ENCODE measurements around the gene CLEC4A. TPM values are rescaled to one million over a fixed set of nuclear protein-coding genes. Genes with fewer than 3 reads are reported as not detected.
"Not testable (repeated sequence)": the region's sequence is repeated elsewhere in the genome, so short reads cannot be mapped to it uniquely, and the experiment has no call there.

CLEC4A gene
- total RNA-seq, result 1.4 TPM in 1 of 2 replicates, not detected in the other
- polyA plus RNA-seq (2012), result 0.62 TPM

DNA sequence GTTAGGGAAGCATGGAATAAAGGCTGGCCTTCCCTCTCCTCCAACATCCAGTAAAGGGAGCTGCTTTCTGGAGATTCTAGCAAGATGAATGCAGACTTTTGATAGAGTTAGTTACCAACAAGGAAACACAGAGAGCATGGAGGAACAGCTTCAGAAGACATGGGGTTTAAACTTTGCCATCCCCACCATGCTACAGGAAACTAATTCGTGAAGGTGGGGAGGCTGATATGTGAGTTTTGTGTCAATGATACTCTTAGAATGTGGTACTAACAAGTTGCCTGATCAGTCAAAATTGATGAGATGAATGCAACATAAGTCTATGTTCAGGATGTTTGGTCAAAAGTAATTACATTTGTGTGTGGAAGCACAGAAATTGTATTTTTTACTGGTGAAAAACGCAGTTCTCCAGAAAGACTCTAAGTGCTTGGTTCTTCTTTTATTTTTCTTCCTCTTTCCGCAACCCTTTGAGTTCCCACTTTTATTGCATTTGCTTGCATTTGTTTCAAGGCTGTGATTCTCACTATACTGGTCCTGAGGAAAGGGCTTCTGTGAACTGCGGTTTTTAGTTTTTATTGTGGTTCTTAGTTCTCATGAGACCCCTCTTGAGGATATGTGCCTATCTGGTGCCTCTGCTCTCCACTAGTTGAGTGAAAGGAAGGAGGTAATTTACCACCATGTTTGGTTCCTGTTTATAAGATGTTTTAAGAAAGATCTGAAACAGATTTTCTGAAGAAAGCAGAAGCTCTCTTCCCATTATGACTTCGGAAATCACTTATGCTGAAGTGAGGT, at the start of gene CLEC4A:
CLEC4A (plus strand) TSS at position 494 of the 789 bp plus-strand sequence; CDS start at position 756, 262 bp downstream.
- DNase-seq (ENCODE audit: low read depth), result no peak

DNA sequence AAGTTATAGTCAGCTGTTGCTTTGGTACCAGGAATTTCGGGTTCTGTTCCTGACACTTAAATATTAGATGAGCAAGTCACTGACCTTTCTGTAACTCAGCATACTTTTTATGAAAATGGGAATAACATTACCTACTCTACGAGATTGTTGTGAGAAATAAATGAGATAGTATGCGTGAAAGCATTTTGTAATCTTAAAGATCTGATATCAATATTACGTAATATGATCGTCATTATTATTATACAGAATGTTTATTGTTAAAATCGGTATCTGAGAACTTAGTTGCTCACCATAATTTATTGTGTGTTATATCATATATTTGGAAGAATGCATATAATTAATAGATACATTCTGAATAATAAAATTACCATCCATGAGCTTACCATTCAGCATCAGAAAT, 47.5 kb upstream of the CLEC4A start:
- no peak for DNase-seq (ENCODE audit: low read depth)

DNA sequence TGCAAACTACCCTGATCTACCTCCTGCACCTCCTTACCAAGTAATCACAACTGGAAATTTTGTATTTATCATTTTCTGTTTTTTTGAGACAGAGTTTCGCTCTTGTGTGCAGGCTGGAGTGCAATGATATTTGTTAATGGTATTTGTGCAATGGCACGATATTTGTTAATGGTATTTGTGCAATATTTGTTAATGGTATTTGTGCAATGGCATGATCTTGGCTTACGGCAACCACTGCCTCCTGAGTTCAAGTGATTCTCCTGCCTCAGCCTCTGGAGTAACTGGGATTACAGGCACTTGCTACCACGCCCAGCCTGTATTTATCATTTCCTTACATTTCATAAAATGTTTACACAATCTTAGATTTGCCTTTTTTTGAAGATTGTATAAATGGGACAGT, 47.1 kb upstream of the CLEC4A start:
- DNase-seq (ENCODE audit: low read depth), result no peak

DNA sequence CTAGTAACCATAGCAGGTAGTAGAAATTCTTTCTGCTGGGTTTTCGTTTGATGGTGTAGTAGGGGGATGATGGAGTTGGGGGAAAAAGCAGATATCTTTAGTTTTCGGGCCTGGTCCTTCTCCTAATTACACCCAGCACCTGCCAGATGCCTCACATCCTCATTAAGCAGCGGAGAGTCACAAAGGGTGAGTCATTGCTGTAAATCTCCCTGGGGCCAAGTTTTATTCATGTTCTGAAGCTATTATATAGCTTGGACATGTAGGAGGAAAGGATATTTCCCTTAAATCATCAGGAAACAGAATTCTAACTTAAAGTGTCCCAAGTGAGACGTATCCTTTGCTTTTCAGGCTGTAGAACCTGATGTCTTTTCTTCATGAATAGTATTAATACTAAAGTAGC, 46.2 kb upstream of the CLEC4A start:
- peak; percentile 26 for DNase-seq (ENCODE audit: low read depth)

DNA sequence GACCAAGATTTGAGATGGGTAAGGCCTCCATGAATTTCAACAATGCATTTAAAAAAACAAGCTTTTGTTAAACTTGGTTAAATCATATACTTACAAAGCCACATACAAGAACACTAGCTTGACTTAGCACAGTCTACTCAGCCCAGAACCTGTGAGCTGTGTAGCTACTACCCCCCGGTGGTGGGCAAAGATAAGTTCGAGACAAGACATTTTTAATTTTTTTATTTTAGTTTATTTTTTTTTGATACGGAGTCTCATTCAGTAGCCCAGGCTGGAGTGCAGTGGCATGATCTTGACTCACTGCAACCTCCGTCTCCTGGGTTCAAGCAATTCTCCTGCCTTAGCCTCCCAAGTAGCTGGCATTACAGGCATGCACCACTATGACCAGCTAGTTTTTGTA, 45.0 kb upstream of the CLEC4A start:
- DNase-seq (ENCODE audit: low read depth), result peak; percentile 58

DNA sequence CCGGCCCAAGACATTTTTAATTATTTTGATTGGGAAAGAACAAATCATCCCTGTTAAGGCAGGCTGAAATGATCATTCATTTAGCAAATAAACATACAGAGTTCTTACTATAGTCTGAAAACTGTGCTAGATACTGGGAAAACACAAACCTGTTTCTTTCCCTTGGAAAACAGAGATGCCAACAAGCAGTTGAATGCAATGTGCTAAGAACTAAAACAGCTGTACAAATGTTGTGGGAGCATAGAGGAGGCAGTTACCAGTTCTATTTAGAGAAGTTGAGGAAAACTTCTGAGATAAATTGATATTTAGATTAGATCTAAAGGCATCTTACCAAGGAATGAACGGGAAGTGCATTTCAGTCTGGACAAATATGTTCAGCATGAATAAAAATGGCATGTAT, 44.5 kb upstream of the CLEC4A start:
- peak; percentile 46 for DNase-seq (ENCODE audit: low read depth)

DNA sequence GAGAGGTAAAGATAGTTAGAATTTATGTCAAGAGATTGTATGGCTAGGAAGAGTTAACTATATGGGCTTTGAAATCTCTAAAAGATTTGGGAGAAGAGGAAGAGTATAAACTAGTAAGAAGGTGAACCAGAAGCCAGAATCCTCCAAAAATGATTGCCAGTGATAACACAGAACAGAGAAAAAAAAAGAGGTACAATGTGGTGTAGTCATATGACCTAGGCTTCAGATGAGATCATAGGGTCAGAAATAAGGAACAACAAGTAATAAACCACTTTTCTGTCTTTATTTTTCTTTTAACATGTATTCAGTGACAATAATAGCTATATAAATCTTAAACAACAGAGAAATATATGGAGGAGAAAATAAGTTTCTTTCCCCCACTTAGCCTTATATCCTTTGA, 43.3 kb upstream of the CLEC4A start:
- DNase-seq (ENCODE audit: low read depth), result no peak

DNA sequence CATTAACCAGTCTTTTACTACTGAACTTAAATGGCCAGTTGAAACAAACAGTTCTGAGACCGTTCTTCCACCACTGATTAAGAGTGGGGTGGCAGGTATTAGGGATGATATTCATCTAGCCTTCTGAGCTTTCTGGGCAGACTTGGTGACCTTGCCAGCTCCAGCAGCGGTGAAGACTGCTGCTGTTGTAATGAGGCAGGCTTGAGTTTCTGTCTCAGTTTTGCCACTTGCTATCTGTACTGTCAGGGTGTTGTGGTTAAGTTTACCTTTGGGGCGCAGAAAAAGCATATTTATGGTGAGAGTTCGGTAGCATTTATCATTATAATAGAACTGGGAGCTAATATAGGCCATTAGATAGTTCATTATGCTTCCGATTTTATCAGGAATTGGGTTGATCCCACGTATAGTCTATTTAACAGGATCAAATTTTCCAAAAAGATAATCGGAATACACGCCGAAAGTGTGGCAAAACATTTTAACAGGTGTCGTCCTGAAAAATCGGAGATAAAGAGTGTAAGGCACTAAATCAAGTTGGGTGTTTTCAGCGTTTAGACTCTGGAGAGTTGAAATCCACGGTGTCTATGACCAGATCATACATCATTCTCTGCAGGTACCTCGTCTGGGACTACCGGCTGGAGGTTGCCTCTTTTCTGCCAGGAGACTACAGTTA, 42.0 kb upstream of the CLEC4A start:
- peak; percentile 32 for DNase-seq (ENCODE audit: low read depth)

DNA sequence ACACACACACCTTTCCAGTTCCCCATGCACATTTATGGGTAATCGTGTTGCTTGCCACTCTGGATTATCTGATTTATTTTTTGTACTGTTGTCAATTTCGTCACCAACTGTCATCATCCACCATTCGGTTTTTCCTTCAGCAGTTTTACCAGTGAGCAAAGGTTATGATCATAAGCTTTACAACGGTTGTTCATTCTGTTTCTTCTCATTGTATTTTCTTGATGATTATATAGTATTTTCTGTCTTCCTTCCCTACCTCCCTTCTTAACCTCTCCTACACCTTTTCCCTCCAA, 40.7 kb upstream of the CLEC4A start:
- peak; percentile 1 for DNase-seq (ENCODE audit: low read depth)

DNA sequence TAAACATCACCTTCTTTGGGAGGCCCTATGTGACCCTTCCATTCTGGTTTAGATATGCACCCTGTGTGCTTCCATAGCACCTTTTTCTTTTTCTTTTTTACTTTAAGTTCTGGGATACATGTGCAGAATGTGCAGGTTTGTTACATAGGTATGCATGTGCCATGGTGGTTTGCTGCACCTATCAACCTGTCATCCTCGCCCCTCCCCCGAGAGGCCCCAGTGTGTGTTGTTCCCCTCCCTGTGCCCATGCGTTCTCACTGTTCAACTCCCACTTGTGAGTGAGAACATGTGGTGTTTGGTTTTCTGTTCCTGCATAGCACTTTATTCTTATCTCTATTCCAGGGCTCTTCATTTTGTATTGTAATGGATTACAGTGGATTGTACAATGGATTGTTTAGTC, 39.1 kb upstream of the CLEC4A start:
- DNase-seq (ENCODE audit: low read depth), result not testable (repeated sequence)

DNA sequence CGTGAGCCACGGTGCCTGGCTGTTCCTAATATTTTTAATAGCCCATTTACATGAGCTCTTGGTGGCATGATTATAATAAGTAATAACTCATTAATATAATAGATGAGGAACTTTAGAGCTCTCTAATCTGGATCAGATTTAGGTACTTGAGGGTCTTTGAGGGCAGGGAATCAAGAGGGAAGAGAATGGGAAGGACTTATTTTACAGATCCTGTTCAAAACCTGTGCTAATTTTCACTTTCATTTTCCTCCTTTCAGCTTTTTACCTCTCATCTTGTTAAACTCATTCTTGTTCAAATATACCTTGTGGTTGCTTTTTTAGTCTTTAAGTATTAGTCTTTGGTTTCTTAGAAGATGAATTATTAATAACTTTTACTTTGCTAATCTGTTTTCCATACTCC, 35.8 kb upstream of the CLEC4A start:
- no peak for DNase-seq (ENCODE audit: low read depth)

DNA sequence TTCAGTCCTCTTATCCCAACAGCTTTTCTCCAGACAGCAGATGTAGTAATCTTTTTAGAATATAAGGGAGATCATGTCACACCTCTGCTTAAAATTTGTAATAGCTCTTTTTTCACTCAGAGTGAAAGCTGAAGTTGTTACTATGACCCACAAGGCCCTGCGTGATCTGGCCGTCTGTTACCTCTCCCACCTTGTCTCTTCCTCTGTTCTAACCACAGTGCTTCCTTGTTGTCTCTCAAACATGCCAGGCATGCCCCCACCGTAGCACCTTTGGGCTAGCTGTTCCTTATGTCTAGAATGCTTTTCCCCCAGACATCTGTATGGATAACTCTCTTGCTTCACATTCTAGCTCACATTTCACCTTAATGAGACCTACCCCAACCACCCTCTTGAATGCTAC, 34.8 kb upstream of the CLEC4A start:
- DNase-seq (ENCODE audit: low read depth), result no peak

DNA sequence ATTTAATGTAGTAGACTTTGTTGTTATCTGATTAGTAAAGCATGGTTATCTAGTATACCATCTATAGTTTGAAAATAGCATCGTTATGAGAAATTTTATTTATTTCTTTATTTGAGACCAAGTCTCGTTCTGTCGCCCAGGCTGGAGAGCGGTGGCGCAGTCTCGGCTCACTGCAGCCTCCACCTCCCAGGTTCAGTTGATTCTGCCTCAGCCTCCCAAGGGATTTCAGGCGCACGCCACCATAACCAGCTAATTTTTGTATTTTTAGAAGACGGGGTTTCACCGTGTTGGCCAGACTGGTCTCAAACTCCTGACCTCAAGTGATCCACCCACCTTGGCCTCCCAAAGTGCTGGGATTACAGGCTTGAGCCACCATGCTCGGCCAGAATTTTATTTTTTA, 34.1 kb upstream of the CLEC4A start:
- not testable (repeated sequence) for DNase-seq (ENCODE audit: low read depth)

DNA sequence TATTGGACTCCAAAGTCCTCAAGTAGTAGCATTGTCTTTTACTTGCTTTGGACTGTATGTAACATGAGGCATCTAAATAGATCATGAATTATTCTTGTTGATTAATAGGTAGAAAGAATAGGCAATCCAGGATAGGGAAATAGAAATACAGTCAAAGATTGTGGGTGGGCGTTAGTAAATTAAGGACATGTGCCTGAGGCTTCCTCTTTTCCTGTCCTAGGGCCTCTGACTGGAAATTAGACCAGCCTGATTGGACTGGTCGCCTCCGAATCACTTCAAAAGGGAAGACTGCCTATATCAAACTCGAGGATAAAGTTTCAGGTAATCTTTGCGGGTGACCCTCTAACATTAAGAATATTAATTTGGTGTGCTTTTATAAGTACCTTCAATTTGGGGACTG, 33.7 kb upstream of the CLEC4A start:
- DNase-seq (ENCODE audit: low read depth), result no peak

DNA sequence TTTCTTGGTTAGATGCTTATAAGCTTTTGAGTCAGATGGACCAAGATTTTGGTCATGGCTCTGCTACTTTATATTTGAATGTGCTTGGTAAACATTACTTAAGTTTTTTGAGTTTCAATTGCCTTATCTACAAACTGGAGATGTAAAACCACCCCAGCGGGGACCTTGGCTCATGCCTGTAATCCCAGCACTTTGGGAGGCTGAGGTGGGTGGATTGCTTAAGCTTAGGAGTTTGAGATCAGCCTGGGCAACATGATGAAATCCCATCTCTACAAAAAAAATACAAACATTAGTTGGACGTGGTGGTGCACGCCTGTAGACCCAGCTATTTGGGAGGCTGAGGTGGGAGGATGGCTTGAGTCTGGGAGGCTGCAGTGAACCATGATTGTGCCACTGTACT, 30.1 kb upstream of the CLEC4A start:
- DNase-seq (ENCODE audit: low read depth), result no peak

DNA sequence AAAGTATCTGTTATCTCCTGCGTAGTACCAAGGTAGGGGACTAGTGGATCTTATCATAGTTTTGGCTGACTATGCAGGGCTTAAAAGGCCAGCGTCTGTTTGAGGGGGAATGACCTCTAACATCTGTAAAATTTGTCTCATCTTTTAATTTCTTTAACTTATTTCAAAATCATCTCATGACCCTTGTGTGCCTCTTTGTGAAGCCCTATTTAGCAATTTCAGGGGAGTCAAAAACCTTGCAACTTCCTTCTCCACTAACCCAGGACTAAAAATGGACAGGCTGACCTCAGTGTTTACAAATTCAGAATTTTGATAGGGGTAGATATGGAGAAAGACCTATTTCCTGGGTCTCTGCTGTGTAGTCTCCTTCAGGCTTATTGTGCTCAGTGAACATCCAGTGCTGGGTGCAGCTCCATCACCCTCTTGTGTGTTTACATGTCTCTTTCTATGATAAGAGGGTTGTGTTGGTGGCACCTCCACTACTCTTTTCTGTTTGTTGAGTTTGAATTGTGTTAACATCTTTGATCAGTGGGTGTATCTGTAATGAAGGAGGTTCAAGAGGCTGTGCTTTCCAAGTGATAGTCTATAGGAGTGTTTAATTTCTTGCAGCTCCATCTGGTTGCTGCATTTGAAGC, 27.0 kb upstream of the CLEC4A start:
- DNase-seq (ENCODE audit: low read depth), result no peak

DNA sequence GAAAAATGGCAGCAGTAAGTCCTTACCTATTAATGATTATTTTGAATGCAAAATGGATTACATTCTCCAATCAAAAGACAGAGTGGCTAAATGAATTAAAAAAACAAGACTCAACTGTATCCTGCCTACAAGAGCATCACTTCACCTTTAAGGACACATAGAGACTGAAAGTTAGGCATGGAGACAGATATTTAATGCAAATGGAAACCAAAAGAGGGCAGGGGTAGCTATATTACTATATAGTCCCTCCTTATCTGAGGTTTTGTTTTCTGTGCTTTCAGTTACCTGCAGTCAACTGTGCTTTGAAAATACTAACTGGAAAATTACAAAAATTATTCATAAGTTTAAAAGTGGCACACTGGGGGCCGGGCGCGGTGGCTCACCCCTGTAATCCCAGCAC, 24.2 kb upstream of the CLEC4A start:
- DNase-seq (ENCODE audit: low read depth), result no peak

DNA sequence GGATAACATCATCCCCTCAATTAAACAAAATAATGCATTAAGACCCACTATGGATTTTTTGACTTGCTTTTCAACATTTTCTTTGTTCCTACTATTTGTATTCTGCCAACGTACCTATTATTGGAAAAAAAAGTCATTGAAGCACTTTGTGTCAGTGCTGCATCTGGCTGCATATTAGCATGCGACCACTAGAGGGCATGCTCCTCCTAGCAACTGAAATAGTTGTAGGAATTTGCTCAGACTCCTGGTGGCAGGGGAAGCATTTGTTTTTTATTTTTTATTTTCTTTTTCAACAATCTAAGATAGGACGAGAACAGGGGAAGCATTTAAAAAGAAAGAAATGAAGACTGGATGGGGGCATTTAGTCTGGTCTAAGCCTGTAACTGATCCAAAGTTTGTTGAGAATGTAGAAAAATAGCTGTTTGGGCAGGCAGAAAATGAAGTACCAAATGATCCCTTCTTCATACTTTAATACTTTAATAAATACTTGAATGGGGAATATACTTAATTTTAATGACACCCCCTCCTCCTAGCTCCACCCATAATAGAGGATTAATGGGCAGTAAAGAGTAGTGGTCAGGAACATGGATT, 14.5 kb upstream of the CLEC4A start:
- DNase-seq (ENCODE audit: low read depth), result peak; percentile 75

DNA sequence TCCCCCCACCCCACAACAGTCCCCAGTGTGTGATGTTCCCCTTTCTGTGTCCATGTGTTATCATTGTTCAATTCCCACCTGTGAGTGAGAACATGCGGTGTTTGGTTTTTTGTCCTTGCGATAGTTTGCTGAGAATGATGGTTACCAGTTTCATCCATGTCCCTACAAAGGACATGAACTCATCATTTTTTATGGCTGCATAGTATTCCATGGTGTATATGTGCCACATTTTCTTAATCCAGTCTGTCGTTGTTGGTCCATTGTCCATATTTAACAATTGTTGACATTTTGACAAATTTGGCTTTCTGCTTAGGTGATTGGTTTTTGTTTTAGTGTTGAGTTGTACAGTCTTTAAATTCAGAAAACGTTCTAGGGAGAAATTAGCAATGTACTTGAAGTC, 10.3 kb upstream of the CLEC4A start:
- not testable (repeated sequence) for DNase-seq (ENCODE audit: low read depth)

DNA sequence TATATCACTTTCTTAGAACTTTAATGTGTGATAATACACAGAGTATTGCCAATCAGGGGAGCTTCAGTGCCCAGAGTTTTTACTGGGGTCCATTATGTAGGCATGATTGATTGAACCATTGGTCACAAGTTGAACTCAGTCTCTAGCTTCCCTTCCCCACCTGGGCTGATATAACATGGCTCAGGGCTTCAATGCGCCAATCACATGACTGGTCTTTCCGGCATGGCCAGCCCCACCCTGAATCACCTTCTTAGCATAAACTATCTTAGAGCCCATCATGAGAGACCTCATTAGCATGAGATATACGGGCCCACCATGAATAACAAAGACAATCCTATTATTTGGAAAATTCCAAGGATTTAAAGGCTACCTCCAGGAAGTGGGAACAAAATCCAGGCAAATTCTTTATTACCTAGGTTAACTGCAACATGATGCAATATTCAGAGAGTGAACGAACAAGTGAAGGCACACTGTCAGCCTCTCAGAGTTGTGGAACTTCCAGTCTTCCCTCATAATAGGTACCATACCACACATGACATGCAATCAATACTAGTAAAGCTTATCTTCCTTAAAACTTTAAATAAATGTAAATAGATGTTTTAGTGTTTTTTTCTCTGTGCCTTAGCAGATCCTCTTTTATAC, 3.2 kb upstream of the CLEC4A start:
- no peak for DNase-seq (ENCODE audit: low read depth)

DNA sequence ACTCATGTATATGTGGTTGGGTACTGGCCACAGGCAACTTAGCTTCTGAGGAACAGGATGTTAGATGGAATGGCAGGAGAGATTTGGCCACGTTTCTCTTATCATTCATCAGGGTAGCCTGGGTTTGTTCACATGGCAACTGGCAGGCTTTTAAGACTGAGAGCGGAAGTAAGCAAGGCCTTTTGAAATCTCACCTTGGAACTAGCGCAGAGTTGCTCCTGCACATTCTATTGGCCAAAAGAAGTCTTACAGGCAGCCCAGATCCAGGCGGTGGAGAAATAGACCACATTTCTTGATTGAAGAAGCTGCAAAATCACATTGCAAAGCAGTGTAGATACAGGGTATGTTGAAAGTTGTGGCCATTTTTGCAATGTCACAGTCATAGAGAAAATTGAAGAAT, 3.7 kb downstream of the CLEC4A start:
- DNase-seq (ENCODE audit: low read depth), result no peak
